NCI-H2081 treated with DMSO at 0.1 percent for 48 hours (cell line): ENCODE results near the gene COA3.
"Not testable (repeated sequence)": the region's sequence is repeated elsewhere in the genome, so short reads cannot be mapped to it uniquely, and the experiment has no call there.

Experiments
- DNase-seq: peaks from one replicate; lab custom pipeline; 2025; lab: John Stamatoyannopoulos, UW

COA3 gene

GRCh38 chr17:42781639-42782165 lies 16.8 kb downstream of the COA3 start:
- DNase-seq = no peak

- no peak for DNase-seq
These were observed 17.5 kb downstream of the COA3 start for GRCh38 chr17:42780851-42781638.

- no peak for DNase-seq
These were observed 18.3 kb downstream of the COA3 start, which contains the start of gene WNK4 for GRCh38 chr17:42779936-42780850. TSS of gene WNK4 (plus strand) at chr17:42780610. CDS start at chr17:42780699, 89 bp downstream.

GRCh38 chr17:42779304-42779935 lies 19.1 kb downstream of the COA3 start:
- DNase-seq = no peak

GRCh38 chr17:42778570-42778969 lies 19.9 kb downstream of the COA3 start:
- DNase-seq = no peak

GRCh38 chr17:42775534-42776098 lies 22.9 kb downstream of the COA3 start:
- DNase-seq = no peak

GRCh38 chr17:42774066-42774745 lies 24.3 kb downstream of the COA3 start:
- no peak for DNase-seq

- DNase-seq = peak; percentile 59
These were observed 25.0 kb downstream of the COA3 start, which contains the start of gene VPS25 for GRCh38 chr17:42773290-42774035. TSS of gene VPS25 (plus strand) at chr17:42773449. CDS start at chr17:42773476, 27 bp downstream.

GRCh38 chr17:42772945-42773289 lies 25.6 kb downstream of the COA3 start:
- no peak for DNase-seq

GRCh38 chr17:42769964-42770363 lies 28.5 kb downstream of the COA3 start:
- DNase-seq = not testable (repeated sequence)

GRCh38 chr17:42768006-42768405 lies 30.5 kb downstream of the COA3 start:
- not testable (repeated sequence) for DNase-seq

GRCh38 chr17:42767512-42767911 lies 31.0 kb downstream of the COA3 start:
- no peak for DNase-seq

GRCh38 chr17:42766124-42766523 lies 32.4 kb downstream of the COA3 start:
- DNase-seq = no peak

- DNase-seq = no peak
These were observed 36.9 kb downstream of the COA3 start for GRCh38 chr17:42761638-42762037.

GRCh38 chr17:42760652-42761581 lies 37.6 kb downstream of the COA3 start, which contains the start of gene RAMP2:
TSS of gene RAMP2 (plus strand) at chr17:42761227. CDS start at chr17:42761262, 35 bp downstream.
- DNase-seq = no peak

- no peak for DNase-seq
These were observed 38.4 kb downstream of the COA3 start for GRCh38 chr17:42759982-42760651.

- no peak for DNase-seq
These were observed 43.7 kb downstream of the COA3 start for GRCh38 chr17:42754782-42755181.

GRCh38 chr17:42751628-42752027 lies 46.9 kb downstream of the COA3 start:
- DNase-seq = no peak
